Measurements from ENCODE around the gene DHX40.

DNA sequence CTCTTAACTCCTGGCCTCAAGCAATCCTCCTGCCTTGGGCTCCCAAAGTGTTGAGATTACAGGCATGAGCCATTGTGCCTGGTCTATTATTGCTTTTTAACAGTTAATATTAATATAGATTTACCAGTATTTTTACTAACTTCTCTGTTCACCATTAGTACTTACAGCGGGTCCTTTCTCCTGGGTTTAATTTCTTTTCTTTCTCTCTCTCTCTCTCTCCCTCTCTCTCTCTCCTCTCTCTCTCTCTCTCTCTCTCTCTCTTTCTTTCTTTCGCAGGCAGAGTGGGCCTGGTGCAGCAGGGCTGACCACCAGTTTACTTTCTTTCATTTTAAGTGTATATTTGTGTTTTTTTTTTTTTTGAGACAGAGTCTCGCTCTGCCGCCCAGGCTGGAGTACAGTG lies 14.7 kb upstream of the DHX40 start:
- TF ChIP-seq, protein P1, sequence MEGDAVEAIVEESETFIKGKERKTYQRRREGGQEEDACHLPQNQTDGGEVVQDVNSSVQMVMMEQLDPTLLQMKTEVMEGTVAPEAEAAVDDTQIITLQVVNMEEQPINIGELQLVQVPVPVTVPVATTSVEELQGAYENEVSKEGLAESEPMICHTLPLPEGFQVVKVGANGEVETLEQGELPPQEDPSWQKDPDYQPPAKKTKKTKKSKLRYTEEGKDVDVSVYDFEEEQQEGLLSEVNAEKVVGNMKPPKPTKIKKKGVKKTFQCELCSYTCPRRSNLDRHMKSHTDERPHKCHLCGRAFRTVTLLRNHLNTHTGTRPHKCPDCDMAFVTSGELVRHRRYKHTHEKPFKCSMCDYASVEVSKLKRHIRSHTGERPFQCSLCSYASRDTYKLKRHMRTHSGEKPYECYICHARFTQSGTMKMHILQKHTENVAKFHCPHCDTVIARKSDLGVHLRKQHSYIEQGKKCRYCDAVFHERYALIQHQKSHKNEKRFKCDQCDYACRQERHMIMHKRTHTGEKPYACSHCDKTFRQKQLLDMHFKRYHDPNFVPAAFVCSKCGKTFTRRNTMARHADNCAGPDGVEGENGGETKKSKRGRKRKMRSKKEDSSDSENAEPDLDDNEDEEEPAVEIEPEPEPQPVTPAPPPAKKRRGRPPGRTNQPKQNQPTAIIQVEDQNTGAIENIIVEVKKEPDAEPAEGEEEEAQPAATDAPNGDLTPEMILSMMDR (IDR thresholded peaks at IDR 0.05; ENCODE audit: insufficient read depth, low read length): no peak
- TF ChIP-seq SPI1 (IDR thresholded peaks at IDR 0.05; ENCODE audit: borderline replicate concordance, low read depth): no peak
- no peak for TF ChIP-seq POLR2AphosphoS5 (IDR thresholded peaks at IDR 0.05; ENCODE audit: low read depth)

Data from HL-60 (cell line).